ENCODE results near the gene CEL.
A peak's percentile ranks its signal among the peaks of the same experiment; 100 is the strongest.
"Not testable (repeated sequence)": the region's sequence is repeated elsewhere in the genome, so short reads cannot be mapped to it uniquely, and the experiment has no call there.

- not testable (repeated sequence) for TF ChIP-seq CTCF (IDR thresholded peaks at IDR 0.05)
- TF ChIP-seq POLR2A (IDR thresholded peaks at IDR 0.05): peak in 1 of 3 donors; percentile 45
Observed at GRCh38 chr9:133072210-133072609, 10.4 kb downstream of the CEL start.
